Esophagus squamous epithelium (tissue), 4 donors: ENCODE data around the gene SLC19A1.

Source experiments
- CTCF ChIP-seq, 6 experiments: fragments of 450-650 bp in 4 of 6; fragments of 200-600 bp in 2 of 6; sonication (generic) in 2 of 6; IDR thresholded peaks; one replicate each; pipeline ENCODE4 v1.5.1; 2016 to 2019; ENCODE audit warnings: antibody characterized with exemption in 6 of 6, mild to moderate bottlenecking in 4 of 6, moderate library complexity in 4 of 6
- POLR2A ChIP-seq, 4 donors: fragments of 450-650 bp; IDR thresholded peaks; one replicate each; pipeline ENCODE4 v1.6.1; 2017; ENCODE audit warnings: antibody characterized with exemption in 4 of 4, mild to moderate bottlenecking in 4 of 4, moderate library complexity in 3 of 4

DNA sequence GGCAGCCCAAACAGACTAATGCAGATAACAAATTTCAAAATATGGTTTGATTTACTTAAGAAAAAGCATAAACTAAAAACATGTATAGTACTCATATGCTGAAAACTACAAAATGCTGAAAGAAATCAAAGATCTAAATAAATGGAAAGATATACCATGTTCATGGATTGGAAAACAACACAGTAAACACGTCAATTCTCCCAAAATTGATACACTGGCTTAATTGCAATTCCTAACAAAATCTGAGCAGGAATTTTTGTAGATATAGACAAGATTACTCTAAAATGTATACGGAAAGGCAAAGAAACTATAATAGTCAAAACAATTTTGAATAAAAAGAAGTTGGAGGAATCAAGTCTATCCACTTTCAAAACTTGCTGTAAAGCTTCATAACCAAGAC is 21.0 kb downstream of the SLC19A1 start:
- TF ChIP-seq CTCF (IDR thresholded peaks at IDR 0.05) = no peak
- TF ChIP-seq POLR2A (IDR thresholded peaks at IDR 0.05) = no peak
